NCI-H1105 treated with DMSO at 0.1 percent for 48 hours (cell line): ENCODE data around the gene KIF23.

Experiments
- DNase-seq: peaks from one replicate; lab custom pipeline; 2025; lab: John Stamatoyannopoulos, UW

KIF23 gene

DNA sequence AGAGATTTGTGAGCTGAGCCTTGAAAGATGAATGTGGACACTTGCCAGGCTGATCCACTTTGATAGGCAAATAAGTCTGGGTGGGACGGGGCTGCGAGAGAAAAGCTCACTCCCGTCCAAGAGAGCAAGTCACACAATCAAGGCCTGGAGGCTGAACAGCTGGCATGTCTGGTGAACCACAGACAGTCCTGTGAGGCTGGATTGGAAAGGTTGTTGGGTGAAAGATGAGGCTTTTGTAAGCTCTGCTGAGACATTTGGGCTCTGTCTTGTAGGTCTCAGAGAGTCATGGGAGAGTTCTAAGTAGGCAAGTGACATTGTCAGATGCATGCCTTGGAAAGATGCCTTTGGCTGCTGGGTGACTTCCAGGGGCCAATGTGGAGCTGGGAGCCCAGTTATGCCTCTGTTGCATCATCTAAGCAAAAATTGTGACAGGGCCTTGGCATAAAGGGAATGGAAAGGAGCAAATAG, 76.9 kb downstream of the KIF23 start:
- DNase-seq, result no peak

DNA sequence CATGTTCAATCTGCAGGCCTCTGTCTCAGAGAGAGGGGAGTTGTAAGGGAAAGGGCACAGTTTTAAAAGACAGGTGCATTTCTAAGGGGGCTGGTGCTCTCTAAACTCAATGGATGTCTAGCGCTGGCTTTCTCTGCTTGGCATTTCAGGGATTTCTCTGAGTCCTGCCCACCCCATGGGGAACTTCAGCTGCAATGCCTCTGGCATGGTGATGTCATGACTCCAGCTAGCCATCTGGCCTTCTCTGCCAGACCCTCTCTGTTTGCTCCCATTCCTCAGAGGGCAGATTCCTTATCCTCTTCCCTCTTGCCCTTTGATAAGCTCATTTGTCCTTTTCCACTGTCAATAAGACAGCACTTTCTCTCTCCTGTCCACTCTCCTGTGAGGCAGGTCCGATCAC, 79.3 kb downstream of the KIF23 start:
- no peak for DNase-seq

DNA sequence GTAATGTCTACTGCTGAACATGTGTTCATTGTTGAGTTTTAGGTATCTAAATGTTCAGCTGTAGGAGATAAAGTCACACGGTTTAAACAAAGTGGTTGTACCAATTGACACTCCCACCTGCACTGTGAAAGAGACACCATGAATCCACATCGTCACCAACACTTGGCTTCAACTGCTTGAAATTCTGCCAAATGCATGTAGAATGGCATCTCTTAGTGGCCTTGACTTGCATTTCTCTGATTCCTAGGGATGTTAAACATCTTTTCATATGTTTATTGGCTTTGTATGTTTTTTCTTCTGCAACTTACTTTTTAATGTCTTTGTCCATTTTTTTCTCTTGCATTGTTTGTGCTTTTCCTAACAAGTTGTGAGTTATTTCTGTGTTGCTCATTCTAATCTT, 81.9 kb downstream of the KIF23 start:
- peak; percentile 57 for DNase-seq

- no peak for DNase-seq
Observed at GRCh38 chr15:69497076-69497475, 82.9 kb downstream of the KIF23 start.

DNA sequence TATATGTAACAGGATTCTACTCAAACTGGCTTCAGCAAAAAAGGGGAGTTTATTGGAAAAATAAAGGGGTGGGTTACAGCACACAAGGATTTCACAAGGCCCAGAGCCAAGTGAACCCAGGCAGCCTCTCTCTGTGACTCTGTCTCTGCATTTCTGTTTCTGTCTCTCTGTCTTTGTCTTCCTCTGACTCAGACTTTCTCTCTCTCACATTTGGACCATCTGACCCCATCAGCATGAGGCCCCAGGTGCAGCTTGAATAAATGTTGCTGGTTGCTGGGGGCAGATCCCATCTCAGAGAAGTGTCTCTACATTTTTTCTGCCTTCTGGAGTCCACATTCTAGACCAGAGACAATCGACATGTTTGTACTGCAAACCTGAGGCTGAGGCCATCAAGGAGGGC, 83.5 kb downstream of the KIF23 start:
- DNase-seq, result no peak
